GM18520 (cell line): ENCODE measurements around the gene ACSM6.

ENCODE experiments used
- ATAC-seq: cut with Tn5 transposase; IDR thresholded peaks from one replicate; pipeline ENCODE4 v1.9.1; 2021; ENCODE audit not compliant: unreplicated experiment

Gene ACSM6

DNA sequence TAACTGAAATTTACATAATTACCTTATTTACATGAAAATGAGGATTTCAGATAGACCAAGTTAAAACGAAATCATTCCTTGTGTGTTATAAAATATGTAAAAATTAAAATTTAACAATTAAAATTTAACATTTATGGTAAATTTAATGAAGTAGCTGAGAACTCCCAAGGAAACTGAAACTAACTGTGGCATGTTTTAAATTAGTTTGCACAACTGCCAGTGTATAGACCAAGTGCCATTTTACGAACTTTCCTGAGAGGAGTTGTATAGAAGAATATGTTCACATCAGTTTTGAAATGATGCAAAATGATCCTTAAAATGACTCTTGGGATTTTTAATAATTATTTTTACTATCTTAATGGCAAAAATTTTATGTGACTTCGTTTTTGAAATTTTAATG lies 73.2 kb downstream of the ACSM6 start:
- ATAC-seq: no peak

- ATAC-seq: no peak
Observed at GRCh38 chr10:95268438-95268837, 74.4 kb downstream of the ACSM6 start.

DNA sequence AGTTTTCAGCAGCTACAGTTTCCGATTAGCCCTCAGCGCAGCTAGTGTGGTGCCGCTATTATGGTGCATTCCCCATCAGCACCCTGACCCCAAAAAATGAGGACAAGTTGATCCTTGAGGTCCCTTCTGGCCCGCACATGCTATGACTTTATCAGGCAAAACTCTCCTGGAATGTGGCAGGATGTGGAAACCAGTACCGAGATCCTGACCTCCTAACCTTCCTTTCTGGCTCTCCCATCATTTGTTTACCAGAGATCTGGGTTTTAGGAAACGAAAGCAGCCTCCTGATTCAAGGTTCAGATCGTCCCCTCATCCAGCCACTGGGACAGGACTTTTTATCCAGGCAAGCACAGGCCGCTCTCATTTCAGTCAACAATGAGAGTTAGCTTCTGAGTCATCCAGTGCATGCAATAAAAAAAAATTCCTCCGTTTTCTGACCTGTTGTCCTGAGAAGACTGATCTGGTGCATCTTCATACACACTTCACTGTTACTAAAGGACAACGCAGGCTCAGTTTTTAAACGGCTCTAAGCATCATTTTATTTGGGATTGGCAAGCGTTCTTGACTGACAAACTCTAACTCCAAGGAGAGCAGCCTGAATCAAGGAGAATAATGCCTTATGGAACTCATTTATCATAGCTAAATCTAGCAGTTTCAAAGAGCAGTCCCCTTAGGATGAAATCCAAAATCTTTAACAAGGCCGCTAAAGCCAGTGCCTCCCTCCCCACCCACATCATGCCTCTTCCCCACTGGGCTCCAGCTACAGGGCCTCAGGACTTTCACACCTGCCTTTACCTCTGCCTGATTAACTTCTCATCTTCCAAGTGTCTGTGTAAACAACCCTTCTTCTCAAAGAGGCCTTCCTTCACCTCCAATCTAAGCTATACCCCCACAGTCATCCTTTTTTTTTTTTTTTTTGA lies 79.6 kb downstream of the ACSM6 start:
- ATAC-seq: no peak

- no peak for ATAC-seq
Observed at GRCh38 chr10:95275726-95276366, 81.8 kb downstream of the ACSM6 start.

DNA sequence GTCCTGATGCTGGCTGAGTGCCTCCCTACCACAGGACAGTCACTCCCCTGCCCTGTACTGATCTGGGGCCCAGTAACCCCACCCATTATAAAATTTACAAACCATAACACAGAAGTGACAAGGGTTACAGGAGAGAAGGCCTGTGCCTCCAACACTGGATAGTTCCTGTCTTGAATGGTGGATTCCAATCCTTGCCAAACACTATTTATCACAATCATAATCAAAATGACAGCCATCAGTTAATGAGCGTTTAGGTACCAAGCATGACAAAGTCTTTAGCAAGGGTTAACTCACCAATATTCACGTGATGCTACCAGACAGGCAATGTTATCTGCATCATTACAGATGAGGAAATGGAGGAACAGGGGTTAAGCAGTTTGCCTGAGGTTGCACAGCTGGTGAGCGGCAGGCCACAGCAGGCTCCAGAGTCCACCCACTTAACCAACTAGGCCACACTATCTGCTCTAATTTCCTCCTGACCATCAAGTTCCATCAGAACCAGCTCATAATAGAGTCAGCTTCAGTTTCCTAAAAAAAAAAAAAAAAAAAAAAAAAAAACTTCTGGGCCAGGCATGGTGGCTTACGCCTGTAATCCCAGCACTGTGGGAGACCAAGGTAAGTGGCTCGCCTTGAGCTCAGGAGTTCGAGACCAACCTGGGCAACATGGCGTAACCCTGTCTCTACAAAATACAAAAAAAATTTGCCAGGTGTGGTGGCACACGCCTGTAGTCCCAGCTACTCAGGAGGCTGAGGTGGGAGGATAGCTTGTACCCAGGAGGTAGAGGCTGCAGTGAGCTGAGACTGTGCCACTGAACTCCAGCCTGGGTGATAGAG lies 82.5 kb downstream of the ACSM6 start:
- ATAC-seq: no peak

GRCh38 chr10:95277201-95277570 lies 83.1 kb downstream of the ACSM6 start:
- ATAC-seq: no peak

- ATAC-seq: no peak
Observed at GRCh38 chr10:95277614-95278013, 83.6 kb downstream of the ACSM6 start.
